Measurements from ENCODE around the gene MXRA8.

The MXRA8 gene

DNA sequence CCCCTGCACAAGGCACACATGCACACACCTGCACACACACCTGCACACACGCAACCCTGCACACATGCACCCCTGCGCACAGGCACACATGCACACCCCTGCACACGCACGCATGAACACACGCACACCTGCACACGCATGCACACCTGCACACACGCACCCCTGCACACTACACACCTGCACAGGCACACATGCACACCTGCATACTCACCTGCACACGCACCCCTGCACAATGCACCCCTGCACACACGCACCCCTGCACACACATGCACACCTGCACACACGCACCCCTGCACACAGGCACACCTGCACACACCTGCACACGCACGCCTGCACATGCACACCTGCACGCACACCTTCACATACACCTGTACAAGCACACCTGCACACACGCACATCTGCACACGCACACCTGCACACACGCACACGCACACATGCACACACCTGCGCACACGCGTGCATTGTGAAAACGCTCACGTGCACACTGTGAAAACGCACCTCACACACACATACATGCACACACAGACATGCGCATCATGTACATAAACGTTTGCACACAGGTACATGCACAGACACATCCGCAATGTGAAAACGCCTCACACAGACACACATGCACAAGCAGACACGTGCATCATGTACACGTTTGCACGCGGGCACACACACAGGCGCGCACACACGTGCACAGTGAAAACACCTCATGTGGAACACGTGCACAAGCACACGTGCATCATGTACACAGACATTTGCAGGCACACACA, 17.4 kb downstream of the MXRA8 start:
- no peak for DNase-seq

GRCh38 chr1:1340185-1340584, 18.2 kb downstream of the MXRA8 start:
- intact Hi-C loops (cut with DNase I), result no loop called here
- DNase-seq, result no peak

More for the DNA sequence above, 17.4 kb downstream of the MXRA8 start:
- intact Hi-C loops (cut with DNase I), result no loop called here

DNA sequence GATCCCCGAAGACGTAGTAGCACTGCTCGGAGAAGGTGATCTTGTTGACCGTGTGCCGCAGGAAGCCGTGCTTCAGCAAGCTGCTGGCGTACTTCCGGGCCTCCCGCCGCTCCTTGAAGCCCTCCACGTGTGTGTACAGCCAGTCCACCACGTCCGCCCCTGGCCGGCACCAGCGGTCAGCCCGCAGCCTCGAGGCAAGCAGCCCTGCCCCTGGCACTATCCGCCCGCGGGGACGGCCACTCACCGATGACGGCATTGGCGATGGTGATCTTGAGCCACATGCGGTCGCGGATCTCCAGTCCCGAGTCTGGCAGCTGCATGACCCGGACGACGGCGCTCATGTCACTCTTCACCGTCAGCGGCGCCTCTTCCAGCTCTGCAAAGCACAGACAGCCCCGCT, 20.1 kb downstream of the MXRA8 start:
- intact Hi-C loops (cut with DNase I), result no loop called here
- no peak for DNase-seq

DNA sequence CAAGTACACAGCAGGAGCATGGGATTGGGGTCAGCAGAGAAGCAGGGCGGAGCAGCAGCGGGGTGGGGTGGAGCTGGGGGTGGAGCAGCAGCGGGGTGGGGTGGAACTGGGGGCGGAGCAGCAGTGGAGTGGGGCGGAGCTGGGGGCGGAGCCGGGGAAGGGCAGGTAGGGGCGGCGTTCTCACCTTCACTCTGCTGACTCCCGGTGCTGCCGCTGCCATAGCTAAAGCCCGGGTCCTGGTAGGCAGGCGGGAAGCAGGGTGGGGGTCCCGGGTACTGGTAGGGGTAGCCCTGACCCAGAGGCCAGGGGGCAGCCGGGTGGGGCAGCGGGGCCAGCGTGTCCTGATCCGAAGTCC, 20.6 kb downstream of the MXRA8 start:
- intact Hi-C loops (cut with DNase I), result no loop called here
- no peak for DNase-seq

- no peak for DNase-seq
- intact Hi-C loops (cut with DNase I), result no loop called here
Measured at GRCh38 chr1:1336931-1337792, 21.2 kb downstream of the MXRA8 start.

- intact Hi-C loops (cut with DNase I), result no loop called here
Measured at GRCh38 chr1:1336446-1336845, 21.9 kb downstream of the MXRA8 start.

DNA sequence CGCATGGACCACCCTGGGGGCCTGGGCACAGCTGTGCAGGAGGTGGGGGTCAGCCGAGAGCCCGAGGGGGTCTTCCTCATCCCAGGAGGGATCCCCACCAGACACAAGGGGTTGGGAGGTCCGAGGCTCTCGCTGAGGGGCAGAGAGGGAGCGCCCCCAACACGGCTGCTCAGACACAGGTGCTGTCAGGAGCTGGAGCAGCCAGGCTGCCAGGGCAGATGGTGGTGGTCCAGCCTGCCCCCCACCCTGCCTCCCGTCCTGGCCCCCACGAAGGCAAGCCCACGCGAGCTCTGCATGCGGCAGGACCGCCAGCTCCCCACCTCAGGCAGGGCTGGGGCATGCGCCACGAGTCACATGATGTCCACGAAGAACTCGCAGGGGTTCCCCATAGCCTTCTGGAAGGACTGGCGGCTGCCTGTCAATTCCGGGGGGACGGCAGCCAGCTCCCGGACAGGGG, 22.5 kb downstream of the MXRA8 start:
- intact Hi-C loops (cut with DNase I), result no loop called here

More at GRCh38 chr1:1336446-1336845, 21.9 kb downstream of the MXRA8 start:
- DNase-seq, result no peak

GRCh38 chr1:1335283-1335682, 23.1 kb downstream of the MXRA8 start:
- intact Hi-C loops (cut with DNase I), result no loop called here

More for the DNA sequence above, 22.5 kb downstream of the MXRA8 start:
- no peak for DNase-seq

DNA sequence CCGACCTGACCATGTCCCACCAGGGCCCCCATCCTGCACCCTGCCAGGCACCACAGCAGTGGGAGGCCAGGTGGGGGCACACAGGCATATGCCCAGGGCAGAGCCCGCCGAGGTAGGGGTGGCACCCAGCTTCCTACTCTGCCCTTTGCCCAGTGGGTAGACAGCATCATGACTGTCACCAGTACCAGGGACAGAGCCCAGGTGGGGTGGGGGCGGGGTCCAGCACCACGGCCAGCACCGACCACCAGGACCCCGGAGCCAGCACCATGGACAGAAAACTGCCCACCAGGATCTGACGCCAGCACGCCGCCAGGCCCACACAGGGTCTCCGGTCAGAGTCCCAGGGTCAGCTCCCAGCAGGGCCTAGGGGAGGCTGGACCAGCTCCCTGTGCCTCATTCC, 23.5 kb downstream of the MXRA8 start:
- intact Hi-C loops (cut with DNase I), result no loop called here
- no peak for DNase-seq

More at GRCh38 chr1:1335283-1335682, 23.1 kb downstream of the MXRA8 start:
- DNase-seq, result no peak

DNA sequence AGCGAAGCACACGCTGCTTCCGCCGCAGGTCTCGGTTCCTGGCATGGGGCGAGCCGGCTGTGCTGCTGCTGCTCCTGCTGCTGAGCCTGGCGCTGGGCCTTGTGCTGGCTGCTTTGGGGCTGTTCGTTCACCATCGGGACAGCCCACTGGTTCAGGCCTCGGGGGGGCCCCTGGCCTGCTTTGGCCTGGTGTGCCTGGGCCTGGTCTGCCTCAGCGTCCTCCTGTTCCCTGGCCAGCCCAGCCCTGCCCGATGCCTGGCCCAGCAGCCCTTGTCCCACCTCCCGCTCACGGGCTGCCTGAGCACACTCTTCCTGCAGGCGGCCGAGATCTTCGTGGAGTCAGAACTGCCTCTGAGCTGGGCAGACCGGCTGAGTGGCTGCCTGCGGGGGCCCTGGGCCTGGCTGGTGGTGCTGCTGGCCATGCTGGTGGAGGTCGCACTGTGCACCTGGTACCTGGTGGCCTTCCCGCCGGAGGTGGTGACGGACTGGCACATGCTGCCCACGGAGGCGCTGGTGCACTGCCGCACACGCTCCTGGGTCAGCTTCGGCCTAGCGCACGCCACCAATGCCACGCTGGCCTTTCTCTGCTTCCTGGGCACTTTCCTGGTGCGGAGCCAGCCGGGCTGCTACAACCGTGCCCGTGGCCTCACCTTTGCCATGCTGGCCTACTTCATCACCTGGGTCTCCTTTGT, 24.7 kb downstream of the MXRA8 start:
- DNase-seq, result no peak
- intact Hi-C loops (cut with DNase I), result no loop called here

DNA sequence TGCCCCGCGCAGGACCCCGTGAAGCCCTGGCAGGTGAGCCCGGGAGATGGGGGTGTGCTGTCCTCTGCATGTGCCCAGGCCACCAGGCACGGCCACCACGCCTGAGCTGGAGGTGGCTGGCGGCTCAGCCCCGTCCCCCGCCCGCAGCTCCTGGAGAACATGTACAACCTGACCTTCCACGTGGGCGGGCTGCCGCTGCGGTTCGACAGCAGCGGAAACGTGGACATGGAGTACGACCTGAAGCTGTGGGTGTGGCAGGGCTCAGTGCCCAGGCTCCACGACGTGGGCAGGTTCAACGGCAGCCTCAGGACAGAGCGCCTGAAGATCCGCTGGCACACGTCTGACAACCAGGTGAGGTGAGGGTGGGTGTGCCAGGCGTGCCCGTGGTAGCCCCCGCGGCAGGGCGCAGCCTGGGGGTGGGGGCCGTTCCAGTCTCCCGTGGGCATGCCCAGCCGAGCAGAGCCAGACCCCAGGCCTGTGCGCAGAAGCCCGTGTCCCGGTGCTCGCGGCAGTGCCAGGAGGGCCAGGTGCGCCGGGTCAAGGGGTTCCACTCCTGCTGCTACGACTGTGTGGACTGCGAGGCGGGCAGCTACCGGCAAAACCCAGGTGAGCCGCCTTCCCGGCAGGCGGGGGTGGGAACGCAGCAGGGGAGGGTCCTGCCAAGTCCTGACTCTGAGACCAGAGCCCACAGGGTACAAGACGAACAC, 25.4 kb downstream of the MXRA8 start:
- DNase-seq, result peak in 5 of 10 donors; percentile 51 to 92 (median 86)
- intact Hi-C loops (cut with DNase I), result no loop called here

- DNase-seq, result no peak
- intact Hi-C loops (cut with DNase I), result no loop called here
Measured at GRCh38 chr1:1332031-1332755, 26.2 kb downstream of the MXRA8 start.

DNA sequence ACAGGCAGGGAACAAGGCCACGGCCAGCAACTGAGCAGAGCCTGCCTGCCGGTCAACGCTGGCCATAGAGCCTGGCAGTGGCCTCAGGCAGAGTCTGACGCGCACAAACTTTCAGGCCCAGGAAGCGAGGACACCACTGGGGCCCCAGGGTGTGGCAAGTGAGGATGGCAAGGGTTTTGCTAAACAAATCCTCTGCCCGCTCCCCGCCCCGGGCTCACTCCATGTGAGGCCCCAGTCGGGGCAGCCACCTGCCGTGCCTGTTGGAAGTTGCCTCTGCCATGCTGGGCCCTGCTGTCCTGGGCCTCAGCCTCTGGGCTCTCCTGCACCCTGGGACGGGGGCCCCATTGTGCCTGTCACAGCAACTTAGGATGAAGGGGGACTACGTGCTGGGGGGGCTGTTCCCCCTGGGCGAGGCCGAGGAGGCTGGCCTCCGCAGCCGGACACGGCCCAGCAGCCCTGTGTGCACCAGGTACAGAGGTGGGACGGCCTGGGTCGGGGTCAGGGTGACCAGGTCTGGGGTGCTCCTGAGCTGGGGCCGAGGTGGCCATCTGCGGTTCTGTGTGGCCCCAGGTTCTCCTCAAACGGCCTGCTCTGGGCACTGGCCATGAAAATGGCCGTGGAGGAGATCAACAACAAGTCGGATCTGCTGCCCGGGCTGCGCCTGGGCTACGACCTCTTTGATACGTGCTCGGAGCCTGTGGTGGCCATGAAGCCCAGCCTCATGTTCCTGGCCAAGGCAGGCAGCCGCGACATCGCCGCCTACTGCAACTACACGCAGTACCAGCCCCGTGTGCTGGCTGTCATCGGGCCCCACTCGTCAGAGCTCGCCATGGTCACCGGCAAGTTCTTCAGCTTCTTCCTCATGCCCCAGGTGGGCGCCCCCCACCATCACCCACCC, 27.0 kb downstream of the MXRA8 start, which contains the start of gene TAS1R3:
TSS of gene TAS1R3 (plus strand) at position 213 of the 898 bp plus-strand sequence. CDS start at position 279, 66 bp downstream.
- intact Hi-C loops (cut with DNase I), result no loop called here
- DNase-seq, result no peak

DNA sequence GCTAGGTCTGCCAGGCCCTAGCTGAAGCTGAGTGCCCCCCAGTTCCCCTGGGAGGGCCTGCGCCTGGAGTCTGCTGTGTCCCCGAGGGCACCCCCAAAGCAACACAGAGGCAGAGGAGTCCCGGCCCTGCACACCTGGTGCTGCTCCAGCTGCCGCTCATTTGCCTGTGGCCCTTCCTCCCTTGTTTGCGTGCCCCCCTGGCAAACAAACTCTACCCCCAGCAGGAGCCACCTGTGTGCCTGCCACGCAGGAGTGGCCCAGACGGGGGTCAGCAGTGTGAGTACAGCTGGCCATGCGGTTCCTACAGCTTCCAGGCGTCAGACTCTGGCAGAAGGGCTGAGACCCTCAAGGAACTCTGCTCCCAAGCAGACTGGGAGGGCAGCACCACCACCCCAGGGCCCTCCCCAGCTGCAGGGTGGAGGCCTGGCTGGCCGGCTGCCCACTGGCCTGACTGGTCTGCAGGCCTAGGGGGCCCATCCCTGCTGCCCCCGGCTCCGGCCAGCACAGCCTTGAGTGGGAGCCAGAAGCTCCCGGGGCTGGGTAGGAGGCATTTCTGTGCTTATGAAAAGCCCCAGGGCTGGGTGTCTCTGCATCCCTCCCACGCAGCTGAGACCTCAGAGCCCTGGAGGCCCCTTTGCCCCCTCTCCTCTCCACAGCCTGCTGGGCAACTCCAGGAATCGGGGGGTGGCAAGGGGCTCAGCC, 27.8 kb downstream of the MXRA8 start:
- intact Hi-C loops (cut with DNase I), result no loop called here
- no peak for DNase-seq

GRCh38 chr1:1329304-1330210, 28.8 kb downstream of the MXRA8 start:
- no peak for DNase-seq

DNA sequence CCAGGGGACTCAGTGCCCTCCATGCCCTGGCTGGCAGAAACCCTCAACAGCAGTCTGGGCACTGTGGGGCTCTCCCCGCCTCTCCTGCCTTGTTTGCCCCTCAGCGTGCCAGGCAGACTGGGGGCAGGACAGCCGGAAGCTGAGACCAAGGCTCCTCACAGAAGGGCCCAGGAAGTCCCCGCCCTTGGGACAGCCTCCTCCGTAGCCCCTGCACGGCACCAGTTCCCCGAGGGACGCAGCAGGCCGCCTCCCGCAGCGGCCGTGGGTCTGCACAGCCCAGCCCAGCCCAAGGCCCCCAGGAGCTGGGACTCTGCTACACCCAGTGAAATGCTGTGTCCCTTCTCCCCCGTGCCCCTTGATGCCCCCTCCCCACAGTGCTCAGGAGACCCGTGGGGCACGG, 30.1 kb downstream of the MXRA8 start:
- intact Hi-C loops (cut with DNase I), result no loop called here
- DNase-seq, result no peak

More at GRCh38 chr1:1329304-1330210, 28.8 kb downstream of the MXRA8 start:
- intact Hi-C loops (cut with DNase I), result no loop called here

GRCh38 chr1:1327291-1327690, 31.1 kb downstream of the MXRA8 start:
- DNase-seq, result no peak
- intact Hi-C loops (cut with DNase I), result no loop called here

All from posterior cingulate gyrus (tissue), 11 donors.